Panc1 (cell line): ENCODE measurements around the gene SDS.

Experiments used
- CTCF ChIP-seq: fragments of 450-650 bp; IDR thresholded peaks from 2 replicates; pipeline ENCODE4 v1.5.1; 2017; ENCODE audit warnings: mild to moderate bottlenecking
- POLR2AphosphoS5 ChIP-seq: IDR thresholded peaks from 2 replicates; pipeline ENCODE4 v1.6.1; 2012; ENCODE audit warnings: mild to moderate bottlenecking, low read depth, low read length, moderate library complexity

- TF ChIP-seq POLR2AphosphoS5 (no peak), CTCF (no peak)
Measured at GRCh38 chr12:113366827-113367226, 36.9 kb downstream of the SDS start.
